H9 (cell line): Measurements from ENCODE around the gene DTWD1. TPM values are rescaled to one million over a fixed set of nuclear protein-coding genes. Genes with fewer than 3 reads are reported as not detected.

ENCODE experiments used
- DNase-seq: peaks from one replicate; pipeline ENCODE4 v3.0.0-alpha.2; 2017
- H2AFZ ChIP-seq: one replicate; pipeline ENCODE4 v1.6.1; 2013; ENCODE audit warnings: mild to moderate bottlenecking, low read length, control low read depth, moderate library complexity
- H2AK5ac ChIP-seq: 2 replicates; pipeline ENCODE4 v1.6.1; 2013; ENCODE audit warnings: low read length, control low read depth, mixed read lengths; ENCODE audit not compliant: insufficient read length
- H2BK120ac ChIP-seq: one replicate; pipeline ENCODE4 v1.6.1; 2013; ENCODE audit warnings: low read depth, mild to moderate bottlenecking, low read length, control low read depth, inconsistent platforms; ENCODE audit not compliant: poor library complexity, severe bottlenecking
- H2BK12ac ChIP-seq: 2 replicates; pipeline ENCODE4 v1.6.1; 2013; ENCODE audit warnings: low read length, control low read depth, mixed read lengths, low read depth; ENCODE audit not compliant: insufficient read length
- H2BK15ac ChIP-seq: 2 replicates; pipeline ENCODE4 v1.6.1; 2013; ENCODE audit warnings: low read depth, low read length, control low read depth
- H2BK20ac ChIP-seq: one replicate; pipeline ENCODE4 v1.6.1; 2013; ENCODE audit warnings: low read depth, mild to moderate bottlenecking, low read length, control low read depth, inconsistent platforms; ENCODE audit not compliant: poor library complexity, severe bottlenecking
- H2BK5ac ChIP-seq: 2 replicates; pipeline ENCODE4 v1.6.1; 2013; ENCODE audit warnings: low read length, control low read depth, mixed read lengths; ENCODE audit not compliant: insufficient read length
- H3K14ac ChIP-seq: 2 replicates; pipeline ENCODE4 v1.6.1; 2013; ENCODE audit warnings: low read length, control low read depth; ENCODE audit not compliant: insufficient read depth
- H3K18ac ChIP-seq: 2 replicates; pipeline ENCODE4 v1.6.1; 2013; ENCODE audit warnings: low read depth, mild to moderate bottlenecking, mixed read lengths, low read length, control low read depth; ENCODE audit not compliant: insufficient read length
- H3K23ac ChIP-seq: 2 replicates; pipeline ENCODE4 v1.6.1; 2013; ENCODE audit warnings: low read length, control low read depth, mixed read lengths, low read depth; ENCODE audit not compliant: insufficient read length
- H3K23me2 ChIP-seq: 2 replicates; pipeline ENCODE4 v1.6.1; 2013; ENCODE audit warnings: low read depth, mild to moderate bottlenecking, mixed read lengths, low read length, control low read depth; ENCODE audit not compliant: insufficient read length, poor library complexity, severe bottlenecking
- H3K27ac ChIP-seq: 2 replicates; pipeline ENCODE4 v1.5.1; 2013; ENCODE audit warnings: low read length, control low read depth, mixed read lengths, low read depth; ENCODE audit not compliant: insufficient read length
- H3K27me3 ChIP-seq: 2 replicates; pipeline ENCODE4 v1.6.1; 2013; ENCODE audit warnings: low read length, control low read depth, inconsistent platforms; ENCODE audit not compliant: insufficient read depth
- H3K4ac ChIP-seq: 2 replicates; pipeline ENCODE4 v1.6.1; 2013; ENCODE audit warnings: low read depth, mild to moderate bottlenecking, control low read depth, inconsistent platforms, low read length, moderate library complexity
- H3K4me1 ChIP-seq: 2 replicates; pipeline ENCODE4 v1.6.1; 2013; ENCODE audit warnings: low read length, control low read depth, inconsistent platforms; ENCODE audit not compliant: insufficient read depth
- H3K4me2 ChIP-seq: 2 replicates; pipeline ENCODE4 v1.6.1; 2013; ENCODE audit warnings: low read length, control low read depth, mixed read lengths; ENCODE audit not compliant: insufficient read length, insufficient read depth
- H3K56ac ChIP-seq: 2 replicates; pipeline ENCODE4 v1.6.1; 2013; ENCODE audit warnings: low read depth, mild to moderate bottlenecking, mixed read lengths, low read length, control low read depth; ENCODE audit not compliant: insufficient read length
- H3K79me1 ChIP-seq: 2 replicates; pipeline ENCODE4 v1.6.1; 2013; ENCODE audit warnings: low read depth, mild to moderate bottlenecking, moderate library complexity, low read length, control low read depth, inconsistent platforms; ENCODE audit not compliant: insufficient read depth, poor library complexity, severe bottlenecking
- H3K79me2 ChIP-seq: 2 replicates; pipeline ENCODE4 v1.6.1; 2013; ENCODE audit warnings: low read length, control low read depth, inconsistent platforms; ENCODE audit not compliant: insufficient read depth
- H3K9ac ChIP-seq: 2 replicates; pipeline ENCODE4 v1.6.1; 2013; ENCODE audit warnings: low read length, control low read depth, mixed read lengths; ENCODE audit not compliant: insufficient read length; ENCODE audit errors: extremely low read depth
- H3K9me3 ChIP-seq: one replicate; pipeline ENCODE4 v1.6.1; 2013; ENCODE audit warnings: low read depth, low read length, inconsistent platforms; ENCODE audit not compliant: control insufficient read depth
- H3T11ph ChIP-seq: one replicate; pipeline ENCODE4 v1.6.1; 2013; ENCODE audit warnings: mild to moderate bottlenecking, low read length, control low read depth, inconsistent platforms
- H4K20me1 ChIP-seq: one replicate; pipeline ENCODE4 v1.6.1; 2013; ENCODE audit not compliant: control insufficient read depth, insufficient read length, insufficient read depth
- H4K5ac ChIP-seq: 2 replicates; pipeline ENCODE4 v1.6.1; 2013; ENCODE audit warnings: low read depth, mild to moderate bottlenecking, mixed read lengths, low read length, control low read depth; ENCODE audit not compliant: insufficient read length
- H4K8ac ChIP-seq: replicated peaks from 2 replicates; pipeline ENCODE4 v1.6.1; 2013; ENCODE audit warnings: low read length, control low read depth, mixed read lengths, low read depth; ENCODE audit not compliant: insufficient read length
- H4K91ac ChIP-seq: 2 replicates; pipeline ENCODE4 v1.6.1; 2013; ENCODE audit warnings: low read depth, mild to moderate bottlenecking, moderate library complexity, mixed read lengths, low read length, control low read depth; ENCODE audit not compliant: insufficient read length
- H3K27ac Mint-ChIP-seq, 3 experiments: 2 replicates in 2 of 3; 3 replicates in 1 of 3; pipeline ENCODE4 v1.8.0; 2020 to 2021; ENCODE audit warnings: mixed read lengths in 3 of 3, mild to moderate bottlenecking in 1 of 3, moderate library complexity in 1 of 3
- H3K27me3 Mint-ChIP-seq: 2 replicates; pipeline ENCODE4 v1.8.0; 2021; ENCODE audit warnings: low read depth, mild to moderate bottlenecking, moderate library complexity, mixed read lengths
- H3K36me3 Mint-ChIP-seq, 3 experiments: 2 replicates in 2 of 3; 3 replicates in 1 of 3; pipeline ENCODE4 v1.8.0; 2020 to 2021; ENCODE audit warnings: low read depth in 3 of 3, mixed read lengths in 3 of 3; ENCODE audit not compliant: insufficient read depth in 1 of 3
- H3K4me1 Mint-ChIP-seq, 2 experiments: 2 replicates each; pipeline ENCODE4 v1.8.0; 2020; ENCODE audit warnings: mixed read lengths in 2 of 2
- H3K4me3 Mint-ChIP-seq, 2 experiments: 2 replicates in 1 of 2; 3 replicates in 1 of 2; pipeline ENCODE4 v1.8.0; 2020 to 2021; ENCODE audit warnings: mild to moderate bottlenecking in 2 of 2, mixed read lengths in 2 of 2, moderate library complexity in 1 of 2
- H3K9me3 Mint-ChIP-seq, 2 experiments: 2 replicates in 1 of 2; 3 replicates in 1 of 2; pipeline ENCODE4 v1.8.0; 2020; ENCODE audit warnings: mild to moderate bottlenecking in 2 of 2, mixed read lengths in 2 of 2, moderate library complexity in 1 of 2
- WGBS: extraction: QIAGEN DNeasy Blood & Tissue Kit; methylation state at CpG from one replicate; pipeline ENCODE4 v1.1.7; 2013; ENCODE audit warnings: missing lambda C conversion rate, low lambda C conversion rate, mixed read lengths; ENCODE audit not compliant: insufficient read length; ENCODE audit errors: extremely low coverage; 5-methylcytosine and 5-hydroxymethylcytosine counted together
- total RNA-seq: library from RNA; stranded (reverse); gene quantifications from 2 replicates; pipeline ENCODE4 v1.2.1, GENCODE V29; 2021
- TF ChIP-seq, protein P1 (sequence below): fragments of 200-600 bp; sonication (generic); conservative IDR thresholded peaks from 3 replicates; pipeline ENCODE4 v1.8.0; 2021; ENCODE audit warnings: antibody characterized with exemption, mild to moderate bottlenecking

DTWD1 gene
- total RNA-seq, 1 experiment from 2014 or later: 26.7 TPM

DNA sequence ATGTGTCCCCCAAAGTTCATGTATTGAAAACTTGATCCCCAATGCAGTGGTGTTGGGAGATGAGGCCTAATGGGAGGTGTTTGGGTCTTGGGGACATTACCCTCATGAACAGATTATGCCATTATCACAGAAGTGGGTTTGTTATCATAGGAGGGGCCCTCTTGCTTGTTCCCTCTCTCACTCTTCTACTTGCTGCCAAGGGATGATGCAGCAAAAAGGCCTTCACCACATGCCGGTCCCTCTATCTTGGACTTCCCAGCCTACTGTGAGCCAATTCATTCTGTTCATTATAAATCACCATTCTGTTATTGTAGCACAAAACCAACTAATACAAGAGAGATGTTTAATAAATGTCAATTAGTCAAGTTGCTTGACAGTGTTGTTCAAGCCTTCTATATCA, 47.4 kb upstream of the DTWD1 start:
- H3K27me3 Mint-ChIP-seq: no peaks in the 10 kb centered on the region
- DNase-seq: no peak
- H2BK20ac ChIP-seq: no peak overlapping the region
- H3K27ac Mint-ChIP-seq: no peak overlapping the region
- no peak overlapping the region for H3K9ac ChIP-seq
- no peaks in the 10 kb centered on the region for H3K79me1 ChIP-seq
- H3K14ac ChIP-seq: no peak overlapping the region
- no peaks in the 10 kb centered on the region for H3K4me1 Mint-ChIP-seq
- H3T11ph ChIP-seq: no peak overlapping the region
- no peak overlapping the region for H4K8ac ChIP-seq
- no peaks in the 10 kb centered on the region for H3K9me3 Mint-ChIP-seq
- H3K36me3 Mint-ChIP-seq: peaks cover 0 to 4% (median 0%) of the 10 kb centered on the region in 3 experiments; a peak in 3 of 7 replicates
- no peak overlapping the region for H3K56ac ChIP-seq
- no peak overlapping the region for H2AK5ac ChIP-seq
- H3K79me2 ChIP-seq: no peaks in the 10 kb centered on the region
- no peak overlapping the region for H2BK120ac ChIP-seq
- H2BK5ac ChIP-seq: no peak overlapping the region
- WGBS: no CpG with 5 or more reads among the region's 1 CpG
- no peak overlapping the region for H4K5ac ChIP-seq
- H3K4me1 ChIP-seq: no peaks in the 10 kb centered on the region
- no peaks in the 10 kb centered on the region for H3K23me2 ChIP-seq
- no peak overlapping the region for H2BK15ac ChIP-seq
- no peak overlapping the region for H2BK12ac ChIP-seq
- TF ChIP-seq, protein P1, sequence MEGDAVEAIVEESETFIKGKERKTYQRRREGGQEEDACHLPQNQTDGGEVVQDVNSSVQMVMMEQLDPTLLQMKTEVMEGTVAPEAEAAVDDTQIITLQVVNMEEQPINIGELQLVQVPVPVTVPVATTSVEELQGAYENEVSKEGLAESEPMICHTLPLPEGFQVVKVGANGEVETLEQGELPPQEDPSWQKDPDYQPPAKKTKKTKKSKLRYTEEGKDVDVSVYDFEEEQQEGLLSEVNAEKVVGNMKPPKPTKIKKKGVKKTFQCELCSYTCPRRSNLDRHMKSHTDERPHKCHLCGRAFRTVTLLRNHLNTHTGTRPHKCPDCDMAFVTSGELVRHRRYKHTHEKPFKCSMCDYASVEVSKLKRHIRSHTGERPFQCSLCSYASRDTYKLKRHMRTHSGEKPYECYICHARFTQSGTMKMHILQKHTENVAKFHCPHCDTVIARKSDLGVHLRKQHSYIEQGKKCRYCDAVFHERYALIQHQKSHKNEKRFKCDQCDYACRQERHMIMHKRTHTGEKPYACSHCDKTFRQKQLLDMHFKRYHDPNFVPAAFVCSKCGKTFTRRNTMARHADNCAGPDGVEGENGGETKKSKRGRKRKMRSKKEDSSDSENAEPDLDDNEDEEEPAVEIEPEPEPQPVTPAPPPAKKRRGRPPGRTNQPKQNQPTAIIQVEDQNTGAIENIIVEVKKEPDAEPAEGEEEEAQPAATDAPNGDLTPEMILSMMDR: no peak
- no peak overlapping the region for H3K18ac ChIP-seq
- no peak overlapping the region for H2AFZ ChIP-seq
- H3K27ac ChIP-seq: no peak overlapping the region
- H3K9me3 ChIP-seq: no peaks in the 10 kb centered on the region
- no peak overlapping the region for H3K23ac ChIP-seq
- no peak overlapping the region for H3K4me3 Mint-ChIP-seq
- H3K27me3 ChIP-seq: no peaks in the 10 kb centered on the region
- H3K4ac ChIP-seq: no peak overlapping the region
- no peak overlapping the region for H4K91ac ChIP-seq
- H3K4me2 ChIP-seq: no peak overlapping the region
- H4K20me1 ChIP-seq: no peaks in the 10 kb centered on the region
